H1 (cell line): ENCODE measurements around the gene PPP1R14C. TPM values are rescaled to one million over a fixed set of nuclear protein-coding genes. Genes with fewer than 3 reads are reported as not detected.

ENCODE experiments used
- CTCF ChIA-PET: fragments of 300-600 bp; sonication (Branson Sonifier 250); formaldehyde crosslinking; loops from one replicate; lab custom pipeline; 2021; ENCODE audit not compliant: partially characterized antibody; lab: Charles Lee
- POLR2A ChIA-PET: fragments of 300-600 bp; sonication (Branson Sonifier 250); formaldehyde crosslinking; loops from one replicate; lab custom pipeline; 2021; ENCODE audit warnings: inconsistent platforms; ENCODE audit not compliant: partially characterized antibody; lab: Charles Lee
- DNase-seq, 2 experiments: peaks; one replicate each; pipeline versions ENCODE4 v3.0.0 to v3.0.0-alpha.2; 2010 to 2022; ENCODE audit warnings: low spot score in 2 of 2, low read depth in 1 of 2, mixed read lengths in 1 of 2
- FAIRE-seq: peaks from 2 replicates; lab custom pipeline; 2011; peaks lifted over from hg19 to GRCh38; lab: Jason Lieb, UNC
- H2AFZ ChIP-seq: 2 replicates; pipeline ENCODE4 v1.8.1; 2012; ENCODE audit warnings: low read length, inconsistent platforms
- H2AK5ac ChIP-seq: 2 replicates; pipeline ENCODE4 v1.6.1; 2013; ENCODE audit warnings: low read depth, low read length
- H2BK120ac ChIP-seq: replicated peaks from 2 replicates; pipeline ENCODE3; 2013; ENCODE audit warnings: low read depth, low read length, inconsistent platforms
- H2BK12ac ChIP-seq: 2 replicates; pipeline ENCODE4 v1.6.1; 2013; ENCODE audit warnings: low read depth, low read length
- H2BK15ac ChIP-seq: 2 replicates; pipeline ENCODE4 v1.6.1; 2013; ENCODE audit warnings: low read length
- H2BK20ac ChIP-seq: 2 replicates; pipeline ENCODE4 v1.6.1; 2013; ENCODE audit warnings: low read length
- H2BK5ac ChIP-seq: 2 replicates; pipeline ENCODE4 v1.6.1; 2013; ENCODE audit warnings: low read depth, low read length
- H3K14ac ChIP-seq: 2 replicates; pipeline ENCODE4 v1.6.1; 2013; ENCODE audit warnings: inconsistent platforms; ENCODE audit not compliant: insufficient read length
- H3K18ac ChIP-seq: 2 replicates; pipeline ENCODE4 v1.6.1; 2013; ENCODE audit warnings: low read length; ENCODE audit errors: extremely low read depth
- H3K23ac ChIP-seq: 2 replicates; pipeline ENCODE4 v1.6.1; 2013; ENCODE audit warnings: inconsistent platforms; ENCODE audit not compliant: insufficient read length
- H3K23me2 ChIP-seq: 2 replicates; pipeline ENCODE4 v1.6.1; 2013; ENCODE audit warnings: low read depth, low read length
- H3K27ac ChIP-seq: 2 replicates; pipeline ENCODE4 v1.6.1; 2011; ENCODE audit warnings: low read depth, low read length, inconsistent platforms
- H3K27me3 ChIP-seq, 4 experiments: replicated peaks in 1 of 4; 1 replicate in 1 of 4; 2 replicates in 3 of 4; pipeline versions ENCODE4 v1.6.1 to v1.8.1; 2011 to 2013; ENCODE audit warnings: low read length in 3 of 4, mild to moderate bottlenecking in 3 of 4, inconsistent platforms in 2 of 4, mixed read lengths in 2 of 4, moderate library complexity in 1 of 4; ENCODE audit not compliant: control insufficient read depth in 3 of 4, insufficient read depth in 3 of 4; ENCODE audit errors: extremely low read depth in 1 of 4
- H3K36me3 ChIP-seq, 4 experiments: 2 replicates each; pipeline versions ENCODE4 v1.6.1 to v1.8.1; 2011 to 2013; ENCODE audit warnings: mild to moderate bottlenecking in 4 of 4, low read length in 3 of 4, moderate library complexity in 2 of 4, control low read depth in 1 of 4, inconsistent platforms in 1 of 4; ENCODE audit not compliant: insufficient read depth in 4 of 4, control insufficient read depth in 2 of 4
- H3K4ac ChIP-seq: replicated peaks from 2 replicates; pipeline ENCODE3; 2013; ENCODE audit warnings: low read length, low read depth, mixed read lengths, inconsistent platforms; ENCODE audit not compliant: insufficient read length
- H3K4me1 ChIP-seq, 4 experiments: replicated peaks in 1 of 4; 1 replicate in 1 of 4; 2 replicates in 3 of 4; pipeline versions ENCODE4 v1.6.1 to v1.8.1; 2011 to 2013; ENCODE audit warnings: low read length in 3 of 4, inconsistent platforms in 2 of 4, mixed read lengths in 1 of 4; ENCODE audit not compliant: insufficient read depth in 4 of 4, control insufficient read depth in 3 of 4
- H3K4me2 ChIP-seq, 2 experiments: 2 replicates each; pipeline versions ENCODE4 v1.6.1 to v1.8.1; 2011 to 2013; ENCODE audit warnings: low read depth in 2 of 2, low read length in 2 of 2, control low read depth in 1 of 2, inconsistent platforms in 1 of 2, mild to moderate bottlenecking in 1 of 2; ENCODE audit not compliant: insufficient read depth in 1 of 2
- H3K4me3 ChIP-seq, 4 experiments: fragments of 200-600, 300-600 bp in 1 of 4; sonication (generic), shearing (Covaris generic), sonication (Bioruptor Twin) in 1 of 4; 2 replicates each; pipeline versions ENCODE4 v1.5.1 to v1.8.1; 2011 to 2016; ENCODE audit warnings: low read length in 4 of 4, low read depth in 3 of 4, control low read depth in 2 of 4, inconsistent platforms in 2 of 4, mild to moderate bottlenecking in 2 of 4, mixed read lengths in 1 of 4, moderate library complexity in 1 of 4; ENCODE audit not compliant: insufficient read depth in 2 of 4; ENCODE audit errors: extremely low read depth in 1 of 4
- H3K56ac ChIP-seq: replicated peaks from 2 replicates; pipeline ENCODE3; 2013; ENCODE audit warnings: low read depth, mild to moderate bottlenecking, mixed read lengths, low read length, inconsistent platforms; ENCODE audit not compliant: insufficient read length
- H3K79me1 ChIP-seq: 2 replicates; pipeline ENCODE4 v1.6.1; 2013; ENCODE audit warnings: low read depth, low read length, control low read depth
- H3K79me2 ChIP-seq, 2 experiments: 2 replicates each; pipeline versions ENCODE4 v1.6.1 to v1.8.1; 2012 to 2013; ENCODE audit warnings: low read length in 2 of 2, mild to moderate bottlenecking in 2 of 2, inconsistent platforms in 1 of 2; ENCODE audit not compliant: insufficient read depth in 2 of 2, control insufficient read depth in 1 of 2
- H3K9ac ChIP-seq, 4 experiments: replicated peaks in 1 of 4; 1 replicate in 1 of 4; 2 replicates in 3 of 4; pipeline versions ENCODE4 v1.6.1 to v1.8.1; 2011 to 2013; ENCODE audit warnings: low read depth in 3 of 4, low read length in 3 of 4, control low read depth in 2 of 4, mild to moderate bottlenecking in 2 of 4, moderate library complexity in 2 of 4, inconsistent platforms in 1 of 4; ENCODE audit errors: extremely low read depth in 1 of 4
- H3K9me3 ChIP-seq, 2 experiments: 2 replicates each; pipeline versions ENCODE4 v1.6.1 to v1.8.1; 2012 to 2013; ENCODE audit warnings: mild to moderate bottlenecking in 2 of 2, moderate library complexity in 2 of 2, control low read depth in 1 of 2, inconsistent platforms in 1 of 2, low read depth in 1 of 2, low read length in 1 of 2, mixed read lengths in 1 of 2; ENCODE audit not compliant: insufficient read depth in 2 of 2
- H4K20me1 ChIP-seq, 2 experiments: replicated peaks in 1 of 2; 2 replicates each; pipeline versions ENCODE3 to v1.8.1; 2011 to 2013; ENCODE audit warnings: inconsistent platforms in 2 of 2, low read length in 2 of 2, mild to moderate bottlenecking in 1 of 2; ENCODE audit not compliant: insufficient read depth in 2 of 2, control insufficient read depth in 1 of 2
- H4K5ac ChIP-seq: 2 replicates; pipeline ENCODE4 v1.6.1; 2013; ENCODE audit warnings: low read length, low read depth, mixed read lengths, inconsistent platforms; ENCODE audit not compliant: insufficient read length
- H4K8ac ChIP-seq: 2 replicates; pipeline ENCODE4 v1.8.0; 2013; ENCODE audit warnings: mild to moderate bottlenecking, moderate library complexity, low read length, inconsistent platforms; ENCODE audit not compliant: insufficient read depth; ENCODE audit errors: extremely low read depth
- H4K91ac ChIP-seq: replicated peaks from 2 replicates; pipeline ENCODE3; 2013; ENCODE audit warnings: low read length, mixed read lengths, inconsistent platforms; ENCODE audit not compliant: insufficient read length
- BACH1 ChIP-seq: IDR thresholded peaks from 2 replicates; pipeline ENCODE4 v1.6.1; 2012; ENCODE audit warnings: low read length, improper control_type of control experiment
- CBX8 ChIP-seq: fragments of 300-800, 300-1000 bp; sonication (generic); IDR thresholded peaks from 2 replicates; pipeline ENCODE4 v1.7.1; 2016; ENCODE audit warnings: low read depth, low read length, borderline replicate concordance
- EZH2 ChIP-seq: fragments of 200-600 bp; sonication (generic); IDR thresholded peaks from 2 replicates; pipeline ENCODE4 v1.7.1; 2012; ENCODE audit warnings: low read depth, mild to moderate bottlenecking, moderate library complexity, low read length, inconsistent platforms; ENCODE audit not compliant: severe bottlenecking
- KDM5A ChIP-seq: fragments of 200-600 bp; IDR thresholded peaks from 2 replicates; pipeline ENCODE4 v1.7.1; 2012; ENCODE audit warnings: mild to moderate bottlenecking, low read length, inconsistent platforms, mixed read lengths
- POU5F1 ChIP-seq: IDR thresholded peaks from 2 replicates; pipeline ENCODE4 v1.6.1; 2011; ENCODE audit warnings: low read depth, mild to moderate bottlenecking, low read length, moderate library complexity
- RXRA ChIP-seq: IDR thresholded peaks from 2 replicates; pipeline ENCODE4 v1.6.1; 2011; ENCODE audit warnings: low read depth, mild to moderate bottlenecking, low read length, moderate library complexity; ENCODE audit not compliant: insufficient read depth
- SIX5 ChIP-seq: IDR thresholded peaks from 2 replicates; pipeline ENCODE4 v1.6.1; 2011; ENCODE audit warnings: mild to moderate bottlenecking, low read depth, low read length
- SUZ12 ChIP-seq: fragments of 200-600 bp; sonication (generic); IDR thresholded peaks from 2 replicates; pipeline ENCODE4 v1.6.1; 2012; ENCODE audit warnings: mild to moderate bottlenecking, inconsistent platforms, low read length, moderate library complexity, mixed read lengths
- TAF7 ChIP-seq: optimal IDR thresholded peaks from 2 replicates; pipeline ENCODE3; 2011; ENCODE audit warnings: low read depth, mild to moderate bottlenecking, inconsistent platforms, low read length, moderate library complexity, borderline replicate concordance
- TBP ChIP-seq: IDR thresholded peaks from 2 replicates; pipeline ENCODE4 v1.6.1; 2011; ENCODE audit warnings: low read depth, low read length, improper control_type of control experiment
- ZNF274 ChIP-seq: IDR thresholded peaks from 2 replicates; pipeline ENCODE4 v1.7.0; 2012; ENCODE audit warnings: low read length, borderline replicate concordance; ENCODE audit errors: extremely low read depth
- WGBS, 2 experiments: shearing (Covaris generic) in 1 of 2; methylation state at CpG; one replicate each; pipeline versions ENCODE4 v1.1.6 to v1.1.7; 2013 to 2015; ENCODE audit warnings: low lambda C conversion rate in 2 of 2, mixed read lengths in 2 of 2, inconsistent platforms in 1 of 2, low coverage in 1 of 2, missing lambda C conversion rate in 1 of 2; ENCODE audit not compliant: insufficient replicate concordance in 2 of 2, insufficient coverage in 1 of 2, insufficient read length in 1 of 2; ENCODE audit errors: extremely low coverage in 1 of 2, missing lambda C conversion rate in 1 of 2; 5-methylcytosine and 5-hydroxymethylcytosine counted together
- polyA plus RNA-seq, 7 experiments: library from polyadenylated mRNA; depleted of rRNA in 3 of 7; stranded (reverse) in 5 of 7; unstranded in 2 of 7; fragments of >200 nt in 5 of 7; fragments of 200-250 nt in 2 of 7; gene quantifications; 1 replicate in 5 of 7; 2 replicates in 1 of 7; 4 replicates in 1 of 7; pipeline versions ENCODE4 v1.2.1 to v1.2.3, GENCODE V29; 2011 to 2013; ENCODE audit warnings: missing spikeins in 2 of 7, mixed read lengths in 2 of 7
- total RNA-seq: library from RNA; stranded (reverse); fragmentation: NEBNext Ultra II Directional; extraction: Animal tissue kit (Norgen Biotek cat#: 25700); gene quantifications from 2 replicates; pipeline ENCODE4 v1.2.1, GENCODE V29; 2021
- TF ChIP-seq, protein P1 (sequence below): IDR thresholded peaks from 2 replicates; pipeline ENCODE4 v1.6.1; 2011; ENCODE audit warnings: low read length, improper control_type of control experiment

Gene PPP1R14C
- total and polyA plus RNA-seq, 2 of the 8 experiments (the other 6 are each of a cell fraction or from before 2014, with no cell fraction given) = 0.30 to 0.61 TPM

DNA sequence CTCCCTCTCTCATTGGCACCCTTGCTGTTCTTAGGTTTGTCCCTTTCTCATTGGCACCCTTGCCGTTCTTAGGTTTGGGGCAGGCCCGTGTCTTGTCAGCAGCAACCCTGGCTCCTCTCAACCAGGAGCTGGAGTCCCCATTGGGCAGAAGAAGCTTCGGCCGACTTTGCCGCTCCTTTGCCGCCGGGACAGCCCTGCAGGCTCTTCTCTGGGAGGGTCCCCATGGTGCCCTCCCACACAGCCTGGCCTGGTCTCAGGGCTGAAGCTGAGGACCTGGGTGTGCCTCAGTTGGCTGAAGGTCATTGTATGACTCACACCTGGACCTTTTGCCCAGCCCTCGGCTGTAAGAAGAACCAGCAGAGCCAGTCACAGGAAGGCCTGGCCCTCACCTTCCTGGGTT is 59.6 kb downstream of the PPP1R14C start:
- H2BK5ac ChIP-seq = no peak overlapping the region
- H3K23ac ChIP-seq = no peak overlapping the region
- H4K91ac ChIP-seq = no peak overlapping the region
- H2AK5ac ChIP-seq = no peak overlapping the region
- H3K56ac ChIP-seq = no peak overlapping the region
- H3K4me1 ChIP-seq = no peaks in the 10 kb centered on the region
- no peaks in the 10 kb centered on the region for H3K23me2 ChIP-seq
- H3K14ac ChIP-seq = no peak overlapping the region
- H2BK12ac ChIP-seq = no peak overlapping the region
- H2BK20ac ChIP-seq = no peak overlapping the region
- H3K18ac ChIP-seq = no peak overlapping the region
- H4K20me1 ChIP-seq = no peaks in the 10 kb centered on the region
- no peak overlapping the region for H4K5ac ChIP-seq
- H3K27me3 ChIP-seq = no peaks in the 10 kb centered on the region
- H2AFZ ChIP-seq = no peak overlapping the region
- no peak overlapping the region for H3K4ac ChIP-seq
- no peak overlapping the region for H2BK15ac ChIP-seq
- no peak overlapping the region for H3K4me2 ChIP-seq
- no peaks in the 10 kb centered on the region for H3K36me3 ChIP-seq
- CTCF ChIA-PET = interaction anchor here (0.5 to 2.5 kb wide), 4 partner anchors 16 to 121 kb away, joined by 3 to 6 read pairs (median 4); no protein-coding TSS in a partner anchor
- H3K27ac ChIP-seq = no peak overlapping the region
- no peak overlapping the region for H4K8ac ChIP-seq
- 95% methylated on average over 6 of the region's 8 CpGs; no CpG with 5 or more reads in 1 of the 2 experiments for WGBS, 2 experiments
- no peak overlapping the region for H2BK120ac ChIP-seq
- FAIRE-seq (no peak), DNase-seq (no peak)
- no peak overlapping the region for H3K9ac ChIP-seq
- H3K79me1 ChIP-seq = no peaks in the 10 kb centered on the region
- POLR2A ChIA-PET = no interaction called here
- H3K79me2 ChIP-seq = no peaks in the 10 kb centered on the region
- H3K9me3 ChIP-seq = no peaks in the 10 kb centered on the region
- H3K4me3 ChIP-seq = no peak overlapping the region
- TF ChIP-seq KDM5A (no peak), EZH2 (no peak), CBX8 (no peak), BACH1 (no peak), SUZ12 (no peak), RXRA (no peak), TBP (no peak), ZNF274 (no peak), SIX5 (no peak), POU5F1 (no peak), TAF7 (no peak)
- TF ChIP-seq, protein P1, sequence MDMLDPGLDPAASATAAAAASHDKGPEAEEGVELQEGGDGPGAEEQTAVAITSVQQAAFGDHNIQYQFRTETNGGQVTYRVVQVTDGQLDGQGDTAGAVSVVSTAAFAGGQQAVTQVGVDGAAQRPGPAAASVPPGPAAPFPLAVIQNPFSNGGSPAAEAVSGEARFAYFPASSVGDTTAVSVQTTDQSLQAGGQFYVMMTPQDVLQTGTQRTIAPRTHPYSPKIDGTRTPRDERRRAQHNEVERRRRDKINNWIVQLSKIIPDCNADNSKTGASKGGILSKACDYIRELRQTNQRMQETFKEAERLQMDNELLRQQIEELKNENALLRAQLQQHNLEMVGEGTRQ = no peak
